ENCODE results near the gene CHI3L2.

GRCh38 chr1:111274653-111275052 lies 47.1 kb downstream of the CHI3L2 start:
- TF ChIP-seq CTCF (IDR thresholded peaks at IDR 0.05) (no peak), TCF7L2 (IDR thresholded peaks at IDR 0.05; ENCODE audit: low read depth, low read length) (no peak), POLR2AphosphoS5 (IDR thresholded peaks at IDR 0.05; ENCODE audit: low read depth, low read length) (no peak), SIN3A (IDR thresholded peaks at IDR 0.05; ENCODE audit: borderline replicate concordance, insufficient read depth, low read depth, low read length) (no peak), REST (IDR thresholded peaks at IDR 0.05; ENCODE audit: insufficient read depth in 1 of 2, low read depth in 2 of 2, low read length in 1 of 2) (no peak)

All from Panc1 (cell line).